Left ventricle myocardium inferior (tissue), 1 donor: ENCODE data around the gene TRIM77. TPM values are rescaled to one million over a fixed set of nuclear protein-coding genes. Genes with fewer than 3 reads are reported as not detected.
"Not testable (repeated sequence)": the region's sequence is repeated elsewhere in the genome, so short reads cannot be mapped to it uniquely, and the experiment has no call there.

Experiments used
- DNase-seq: peaks from one replicate; pipeline ENCODE4 v3.0.0-alpha.2; 2020
- H3K27ac ChIP-seq: fragments of 200-600 bp; replicated peaks from 2 replicates; pipeline ENCODE4 v1.8.0; 2021
- H3K27me3 ChIP-seq: fragments of 200-600 bp; 2 replicates; pipeline ENCODE4 v1.8.0; 2021; ENCODE audit warnings: low read depth
- H3K36me3 ChIP-seq: fragments of 200-600 bp; 2 replicates; pipeline ENCODE4 v1.8.0; 2021
- H3K4me1 ChIP-seq: fragments of 200-600 bp; 2 replicates; pipeline ENCODE4 v1.8.0; 2021
- H3K4me3 ChIP-seq: fragments of 200-600 bp; 2 replicates; pipeline ENCODE4 v1.8.0; 2021; ENCODE audit warnings: mild to moderate bottlenecking, moderate library complexity
- H3K9me3 ChIP-seq: fragments of 200-600 bp; replicated peaks from 2 replicates; pipeline ENCODE4 v1.8.0; 2021
- intact Hi-C: fragments of 100-400 bp; cut with micrococcal nuclease; formaldehyde crosslinking; loops from one replicate; pipeline ENCODE4 v1.11.0; 2022
- total RNA-seq: library from RNA; stranded (reverse); fragmentation: NEBNext Ultra II Directional; extraction: Animal tissue kit (Norgen Biotek cat#: 25700); gene quantifications from one replicate; pipeline ENCODE4 v1.2.1, GENCODE V29; 2021
- TF ChIP-seq, protein P1 (sequence below): fragments of 200-600 bp; IDR thresholded peaks from 2 replicates; pipeline ENCODE4 v1.8.0; 2021; ENCODE audit warnings: antibody characterized with exemption, mild to moderate bottlenecking, borderline replicate concordance
- donor health status: DM: no; HTN: yes; CAD: no; lungs with severe emphysema.

Gene TRIM77
- total RNA-seq, 1 donor from 2014 or later, result not detected

DNA sequence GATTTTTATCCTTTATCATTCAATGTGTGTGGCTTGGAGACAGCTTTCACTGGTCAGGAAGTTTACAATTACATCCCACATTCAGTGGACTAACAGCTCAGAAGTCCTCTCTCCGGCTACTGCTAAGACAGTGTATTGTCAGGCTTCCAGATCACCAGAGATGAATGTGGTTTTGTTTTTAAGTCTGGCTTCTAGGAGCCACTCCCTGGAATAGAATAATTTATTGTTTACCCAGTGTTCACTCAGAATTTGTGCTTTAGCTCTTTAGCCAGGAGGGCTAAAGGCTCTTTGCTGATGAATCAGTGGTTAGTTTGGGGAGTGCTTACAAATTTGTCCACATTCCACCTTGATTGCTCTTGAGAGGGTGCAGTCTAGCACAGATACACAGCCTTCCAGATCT, 26.5 kb downstream of the TRIM77 start:
- Histone ChIP-seq H3K4me1 (no peaks in the 10 kb centered on the region), H3K4me3 (no peak overlapping the region), H3K9me3 (no peaks in the 10 kb centered on the region), H3K27ac (no peak overlapping the region), H3K36me3 (no peaks in the 10 kb centered on the region), H3K27me3 (no peaks in the 10 kb centered on the region)
- intact Hi-C loops, result no loop called here
- TF ChIP-seq, protein P1, sequence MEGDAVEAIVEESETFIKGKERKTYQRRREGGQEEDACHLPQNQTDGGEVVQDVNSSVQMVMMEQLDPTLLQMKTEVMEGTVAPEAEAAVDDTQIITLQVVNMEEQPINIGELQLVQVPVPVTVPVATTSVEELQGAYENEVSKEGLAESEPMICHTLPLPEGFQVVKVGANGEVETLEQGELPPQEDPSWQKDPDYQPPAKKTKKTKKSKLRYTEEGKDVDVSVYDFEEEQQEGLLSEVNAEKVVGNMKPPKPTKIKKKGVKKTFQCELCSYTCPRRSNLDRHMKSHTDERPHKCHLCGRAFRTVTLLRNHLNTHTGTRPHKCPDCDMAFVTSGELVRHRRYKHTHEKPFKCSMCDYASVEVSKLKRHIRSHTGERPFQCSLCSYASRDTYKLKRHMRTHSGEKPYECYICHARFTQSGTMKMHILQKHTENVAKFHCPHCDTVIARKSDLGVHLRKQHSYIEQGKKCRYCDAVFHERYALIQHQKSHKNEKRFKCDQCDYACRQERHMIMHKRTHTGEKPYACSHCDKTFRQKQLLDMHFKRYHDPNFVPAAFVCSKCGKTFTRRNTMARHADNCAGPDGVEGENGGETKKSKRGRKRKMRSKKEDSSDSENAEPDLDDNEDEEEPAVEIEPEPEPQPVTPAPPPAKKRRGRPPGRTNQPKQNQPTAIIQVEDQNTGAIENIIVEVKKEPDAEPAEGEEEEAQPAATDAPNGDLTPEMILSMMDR, result no peak
- no peak for DNase-seq

DNA sequence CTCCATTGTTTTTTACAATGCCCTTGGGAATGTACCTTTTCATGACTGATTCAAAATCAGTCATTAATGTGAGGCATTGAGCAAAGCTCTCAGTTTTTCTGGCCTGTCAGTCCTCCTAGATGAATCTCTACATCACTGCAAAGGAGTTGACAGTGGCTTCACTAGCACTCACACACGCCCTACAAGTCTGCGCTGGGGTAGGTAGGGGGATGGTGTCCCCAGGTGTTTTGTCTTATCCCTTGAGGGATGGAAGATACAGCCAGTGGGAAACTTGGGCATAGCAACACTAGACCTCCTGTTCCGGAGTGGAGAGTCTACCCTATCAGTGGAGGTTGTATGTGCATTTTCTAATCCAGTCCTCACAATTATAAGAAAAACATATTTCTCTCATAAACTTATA, 27.0 kb downstream of the TRIM77 start:
- Histone ChIP-seq H3K27me3 (no peaks in the 10 kb centered on the region), H3K9me3 (no peaks in the 10 kb centered on the region), H3K4me3 (no peak overlapping the region), H3K27ac (no peak overlapping the region), H3K36me3 (no peaks in the 10 kb centered on the region), H3K4me1 (no peaks in the 10 kb centered on the region)
- no peak for DNase-seq
- TF ChIP-seq, protein P1, result no peak
- intact Hi-C loops, result no loop called here

DNA sequence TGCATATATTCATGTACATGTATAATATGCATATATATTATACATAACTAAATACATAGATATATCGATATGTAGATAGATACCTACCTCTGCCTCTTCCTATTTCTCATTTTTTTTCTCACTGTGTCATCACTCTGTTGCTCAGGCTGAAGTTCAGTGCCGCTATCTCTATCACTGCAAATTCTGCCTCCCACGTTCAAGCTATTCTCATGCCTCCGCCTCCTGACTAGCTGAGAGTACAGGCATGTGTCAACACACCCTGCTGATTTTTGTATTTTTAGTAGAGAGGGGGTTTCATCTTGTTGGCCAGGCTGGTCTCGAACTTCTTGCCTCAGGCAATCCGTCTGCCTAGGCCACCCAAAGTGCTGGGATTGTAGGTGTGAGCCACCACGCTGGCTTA, 31.3 kb downstream of the TRIM77 start:
- intact Hi-C loops, H3K4me1 ChIP-seq, DNase-seq, H3K36me3 ChIP-seq, H3K9me3 ChIP-seq, H3K27me3 ChIP-seq, H3K4me3 ChIP-seq, H3K27ac ChIP-seq: not testable (repeated sequence)

DNA sequence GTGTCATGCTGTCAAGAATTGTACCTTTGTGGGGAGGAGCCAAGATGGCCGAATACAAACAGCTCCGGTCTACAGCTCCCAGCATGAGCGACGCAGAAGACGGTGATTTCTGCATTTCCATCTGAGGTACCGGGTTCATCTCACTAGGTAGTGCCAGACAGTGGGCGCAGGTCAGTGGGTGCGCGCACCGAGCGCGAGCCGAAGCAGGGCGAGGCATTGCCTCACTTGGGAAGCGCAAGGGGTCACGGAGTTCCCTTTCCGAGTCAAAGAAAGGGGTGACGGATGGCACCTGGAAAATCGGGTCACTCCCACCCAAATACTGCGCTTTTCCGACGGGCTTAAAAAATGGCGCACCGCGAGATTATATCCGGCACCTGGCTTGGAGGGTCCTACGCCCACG, 34.1 kb downstream of the TRIM77 start:
- H3K9me3 ChIP-seq, H3K27ac ChIP-seq, H3K36me3 ChIP-seq, H3K4me1 ChIP-seq, intact Hi-C loops, DNase-seq, H3K4me3 ChIP-seq, H3K27me3 ChIP-seq: not testable (repeated sequence)

DNA sequence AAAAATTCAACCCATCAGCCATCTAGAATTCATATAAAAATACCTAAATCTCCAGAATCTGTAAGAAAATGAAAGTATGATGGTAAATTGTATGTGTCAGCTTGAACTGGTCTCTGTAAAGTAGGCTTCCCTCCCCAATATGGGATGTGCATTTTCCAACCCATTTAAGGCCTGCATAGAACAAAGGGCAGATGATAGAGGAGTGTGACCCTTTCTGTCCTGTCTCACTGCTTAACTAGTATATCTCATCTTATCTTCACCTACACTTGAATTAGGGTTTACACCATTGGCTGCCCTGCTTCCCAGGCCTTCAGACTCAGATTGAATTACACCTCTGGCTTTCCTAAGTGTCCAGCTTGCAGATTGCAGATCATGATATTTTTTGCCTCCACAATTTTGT, 40.7 kb downstream of the TRIM77 start:
- H3K27me3 ChIP-seq, DNase-seq, H3K9me3 ChIP-seq, H3K4me1 ChIP-seq, H3K27ac ChIP-seq, intact Hi-C loops, H3K4me3 ChIP-seq, H3K36me3 ChIP-seq: not testable (repeated sequence)

Other genes starting within 250 kb of the TRIM77 start
- 3.5 TPM for gene NOX4, start 218.9 kb upstream of the TRIM77 start, total RNA-seq
- not detected for gene TRIM49, start 98.3 kb downstream of the TRIM77 start, total RNA-seq
- gene TRIM64B, start 168.2 kb downstream of the TRIM77 start, total RNA-seq, result not detected
- not detected for gene TRIM49D1, start 211.9 kb downstream of the TRIM77 start, total RNA-seq
- not detected for gene TRIM49D2, start 213.8 kb downstream of the TRIM77 start, total RNA-seq